Inflammatory macrophage treated with lipopolysaccharide for 4 hours (primary cell): ENCODE results near the gene DOCK4.

Source experiments
- DNase-seq: peaks from one replicate; pipeline ENCODE4 v3.0.0-alpha.2; 2020

Gene DOCK4

GRCh38 chr7:112156412-112156811 is 49.8 kb downstream of the DOCK4 start:
- no peak for DNase-seq

- DNase-seq = no peak
Measured at GRCh38 chr7:112154690-112155089, 51.5 kb downstream of the DOCK4 start.

- DNase-seq = no peak
Measured at GRCh38 chr7:112152186-112152585, 54.0 kb downstream of the DOCK4 start.

- DNase-seq = peak; percentile 48
Measured at GRCh38 chr7:112150823-112151641, 55.2 kb downstream of the DOCK4 start.

DNA sequence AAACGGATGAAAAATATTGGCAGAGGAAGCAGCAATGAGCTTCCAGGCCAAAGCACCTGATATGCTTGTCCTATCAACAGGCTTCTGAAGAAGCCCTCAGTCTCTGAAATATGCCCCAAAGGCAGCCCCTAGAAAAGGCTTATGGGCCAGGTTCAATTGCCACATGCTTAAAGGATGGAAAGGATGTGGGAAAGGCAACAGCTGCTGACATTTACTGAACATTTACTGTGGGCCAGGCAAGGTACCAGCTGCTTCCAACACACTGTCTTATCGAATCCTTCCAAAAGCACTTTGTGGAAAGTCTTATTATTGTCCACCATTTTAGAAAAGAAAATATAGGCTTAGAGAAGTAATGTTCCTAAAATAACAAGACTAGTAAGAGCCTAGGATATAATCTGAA is 56.5 kb downstream of the DOCK4 start:
- no peak for DNase-seq

GRCh38 chr7:112147793-112148361 is 58.3 kb downstream of the DOCK4 start:
- DNase-seq = no peak

- DNase-seq = no peak
Measured at GRCh38 chr7:112145206-112145605, 61.0 kb downstream of the DOCK4 start.

DNA sequence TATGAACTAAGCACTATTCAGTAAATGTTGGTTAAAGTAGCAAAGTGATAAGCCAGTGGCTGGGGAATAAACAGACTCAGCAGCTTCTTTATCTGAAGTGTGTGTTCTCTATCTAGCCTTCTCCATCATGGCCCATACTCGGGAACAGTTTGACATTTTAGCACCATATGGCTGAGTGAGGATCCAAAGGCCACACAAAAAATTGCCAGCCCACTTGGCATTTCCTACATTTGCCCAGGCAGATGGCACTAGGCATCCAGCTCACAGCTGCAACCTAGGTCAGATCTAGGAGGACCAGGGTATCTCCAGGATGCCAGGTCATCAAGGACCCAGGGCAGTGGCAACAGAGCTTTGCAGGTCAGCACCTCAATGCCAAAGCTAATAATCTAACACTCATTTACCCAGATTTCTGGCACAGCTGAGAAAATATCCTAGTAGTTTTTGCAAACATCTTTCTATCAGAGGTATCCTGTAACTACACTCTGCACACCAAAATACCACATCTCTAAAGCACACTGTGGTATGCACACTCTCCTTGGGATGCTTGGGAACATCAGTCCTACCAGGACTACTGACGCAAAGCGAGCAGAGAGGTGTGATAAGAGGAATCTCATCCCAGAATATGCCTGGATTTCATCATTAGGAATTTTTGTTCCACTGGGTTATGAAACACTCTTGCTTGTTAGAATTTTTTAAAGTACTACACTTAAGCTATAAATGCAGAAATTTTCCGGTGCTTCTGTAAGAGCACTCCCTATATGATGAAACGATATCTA is 61.7 kb downstream of the DOCK4 start:
- no peak for DNase-seq

- no peak for DNase-seq
Measured at GRCh38 chr7:112143582-112143981, 62.6 kb downstream of the DOCK4 start.

DNA sequence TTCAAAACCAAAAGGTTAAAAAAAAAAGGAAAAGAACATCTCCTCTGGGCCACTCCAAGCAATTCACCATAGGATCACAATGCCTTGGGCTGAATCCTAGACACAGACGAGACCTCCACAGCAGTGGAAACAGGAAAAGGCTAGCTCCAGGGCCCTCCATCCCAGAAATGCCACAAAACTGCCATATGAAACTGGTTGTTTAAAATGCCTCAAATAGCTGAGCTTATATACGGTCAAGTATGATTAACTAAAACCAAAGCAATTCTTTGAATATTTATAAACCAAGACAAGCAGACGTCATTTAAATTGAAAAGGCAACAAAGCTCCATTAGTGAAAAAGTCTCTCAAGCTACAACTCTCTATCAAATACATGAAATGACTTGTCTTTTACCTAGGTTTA is 63.1 kb downstream of the DOCK4 start:
- no peak for DNase-seq

DNA sequence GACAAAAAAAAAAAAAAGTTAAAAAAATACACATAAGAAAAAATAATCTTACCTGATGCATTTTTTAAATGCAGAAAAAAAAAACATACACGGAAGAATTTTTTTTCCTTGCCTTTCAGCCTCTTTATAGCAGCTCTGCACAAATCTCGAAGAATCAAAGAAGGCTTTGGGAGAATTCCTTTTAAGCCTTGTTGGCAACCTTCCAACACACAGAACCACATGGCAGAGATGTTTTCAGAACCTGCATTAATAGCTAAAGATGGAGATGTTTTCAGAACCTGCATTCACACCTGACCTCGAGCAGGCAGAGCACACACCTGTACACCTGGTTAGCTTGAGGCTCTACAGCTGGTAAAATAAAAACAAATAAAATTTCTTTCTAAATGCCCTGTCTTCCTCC is 65.6 kb downstream of the DOCK4 start:
- no peak for DNase-seq

DNA sequence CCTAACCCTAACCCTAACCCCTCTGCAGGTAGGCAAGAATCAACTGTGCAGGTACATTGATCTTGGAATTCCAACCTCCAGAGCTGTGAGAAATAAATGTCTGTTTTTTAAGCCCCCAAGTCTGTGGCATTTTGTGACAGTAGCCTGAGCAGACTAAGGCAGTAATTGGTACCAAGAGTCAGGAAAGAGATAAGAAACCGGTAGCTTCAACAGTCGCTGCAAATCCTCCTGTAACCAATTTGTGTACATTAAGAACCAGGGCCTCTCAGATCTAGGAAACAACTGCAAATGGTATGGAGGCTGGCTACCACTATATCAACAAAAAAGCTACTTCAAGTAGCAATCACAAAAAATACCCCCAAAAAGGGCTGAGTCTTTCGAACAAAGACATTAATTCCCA is 67.3 kb downstream of the DOCK4 start:
- DNase-seq = no peak

- DNase-seq = no peak
Measured at GRCh38 chr7:112138325-112138852, 67.8 kb downstream of the DOCK4 start.

DNA sequence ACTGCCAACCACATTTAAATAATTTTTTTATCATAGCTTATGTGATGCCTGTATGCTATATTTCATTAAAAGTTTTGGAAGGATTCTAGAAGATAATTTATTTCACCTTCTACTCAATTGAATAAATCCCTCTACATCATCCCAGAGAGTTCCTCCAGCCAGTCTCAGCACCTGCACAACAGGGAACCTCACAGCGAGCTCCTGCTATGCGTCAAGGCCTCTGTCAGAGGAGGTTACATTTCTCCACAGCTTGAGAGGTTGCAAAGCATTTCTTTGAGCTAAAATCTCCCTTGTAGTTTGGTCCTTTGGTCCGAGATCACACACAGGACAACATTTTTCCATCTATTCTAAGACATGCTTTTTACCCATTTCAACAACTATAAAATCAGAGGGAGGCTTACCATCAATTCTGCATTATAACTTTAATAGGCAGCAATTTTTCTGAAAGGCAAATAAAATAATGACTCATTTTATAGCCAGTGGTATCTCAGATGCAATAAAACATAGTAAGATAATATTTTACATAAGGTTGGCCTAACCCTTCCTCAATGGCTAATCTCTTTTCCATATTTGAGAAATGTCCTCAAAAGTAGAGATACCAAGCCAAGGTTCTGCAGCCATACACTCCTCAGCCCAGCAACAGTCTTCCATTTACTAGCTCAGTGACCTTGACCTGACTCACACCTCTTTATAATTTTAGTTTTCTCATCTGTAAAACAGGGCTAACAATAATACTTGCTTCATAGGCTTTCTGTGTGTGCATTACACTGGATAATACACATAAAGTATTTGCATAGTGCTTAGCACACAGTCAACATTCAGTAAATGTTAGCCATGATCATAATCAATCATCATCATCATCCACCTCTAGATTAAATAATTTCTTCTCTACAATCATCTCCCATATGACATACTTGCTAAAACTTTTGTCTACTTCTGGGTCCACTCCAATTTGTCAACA is 68.8 kb downstream of the DOCK4 start:
- no peak for DNase-seq

DNA sequence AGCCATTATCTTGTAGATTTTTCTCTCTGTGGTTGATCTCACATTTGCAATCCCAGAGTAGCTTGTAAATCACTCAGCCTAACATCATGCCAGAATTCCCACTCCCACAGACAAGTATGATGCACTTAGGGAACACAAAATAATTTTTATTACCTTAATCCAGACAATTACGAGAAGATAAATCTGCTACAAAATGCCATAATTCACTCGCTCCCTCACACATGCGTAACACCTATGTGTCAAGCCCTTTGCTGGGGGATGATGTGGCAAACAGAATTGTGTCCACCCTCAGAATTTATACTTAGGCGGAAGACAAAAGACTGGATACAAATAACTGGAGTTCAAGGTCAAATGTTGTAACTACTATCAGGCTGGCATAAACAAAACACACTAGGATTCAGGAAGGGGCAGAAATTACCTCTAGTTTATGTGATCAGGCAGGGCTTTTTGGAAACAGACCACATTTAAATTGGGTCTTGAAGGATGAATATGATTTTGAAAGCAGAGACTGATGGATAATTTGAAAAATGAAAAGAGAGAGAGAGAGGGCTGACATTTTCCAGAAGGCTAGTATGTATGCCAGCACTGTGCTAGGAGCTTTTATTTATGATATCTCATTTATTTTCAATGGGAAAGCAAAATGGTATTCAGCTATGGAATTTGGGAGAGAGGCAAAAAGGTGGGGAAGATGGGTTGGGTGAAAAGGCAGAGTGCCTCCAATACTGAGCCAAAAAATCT is 69.8 kb downstream of the DOCK4 start:
- no peak for DNase-seq

- no peak for DNase-seq
Measured at GRCh38 chr7:112135815-112136214, 70.4 kb downstream of the DOCK4 start.

DNA sequence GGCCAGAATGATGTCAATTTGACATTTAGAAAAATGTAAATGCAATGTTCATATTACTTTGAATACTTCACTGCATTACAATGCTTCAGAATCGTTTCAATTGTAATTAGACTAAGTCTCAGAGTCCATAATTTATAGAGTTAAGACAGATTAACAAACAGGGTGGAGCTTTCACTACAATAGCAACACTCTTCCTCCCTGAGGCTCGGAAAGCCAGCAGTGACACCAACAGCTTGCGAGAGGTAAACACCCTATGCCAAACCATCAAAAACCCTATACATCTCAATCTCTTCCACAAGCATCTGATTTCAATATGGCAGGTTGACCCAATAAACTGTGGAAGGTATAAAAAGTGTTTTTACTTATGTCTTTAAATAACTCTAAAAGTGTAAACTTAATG is 72.2 kb downstream of the DOCK4 start:
- DNase-seq = no peak

- no peak for DNase-seq
Measured at GRCh38 chr7:112133328-112133727, 72.9 kb downstream of the DOCK4 start.

- no peak for DNase-seq
Measured at GRCh38 chr7:112132051-112132694, 74.0 kb downstream of the DOCK4 start.

DNA sequence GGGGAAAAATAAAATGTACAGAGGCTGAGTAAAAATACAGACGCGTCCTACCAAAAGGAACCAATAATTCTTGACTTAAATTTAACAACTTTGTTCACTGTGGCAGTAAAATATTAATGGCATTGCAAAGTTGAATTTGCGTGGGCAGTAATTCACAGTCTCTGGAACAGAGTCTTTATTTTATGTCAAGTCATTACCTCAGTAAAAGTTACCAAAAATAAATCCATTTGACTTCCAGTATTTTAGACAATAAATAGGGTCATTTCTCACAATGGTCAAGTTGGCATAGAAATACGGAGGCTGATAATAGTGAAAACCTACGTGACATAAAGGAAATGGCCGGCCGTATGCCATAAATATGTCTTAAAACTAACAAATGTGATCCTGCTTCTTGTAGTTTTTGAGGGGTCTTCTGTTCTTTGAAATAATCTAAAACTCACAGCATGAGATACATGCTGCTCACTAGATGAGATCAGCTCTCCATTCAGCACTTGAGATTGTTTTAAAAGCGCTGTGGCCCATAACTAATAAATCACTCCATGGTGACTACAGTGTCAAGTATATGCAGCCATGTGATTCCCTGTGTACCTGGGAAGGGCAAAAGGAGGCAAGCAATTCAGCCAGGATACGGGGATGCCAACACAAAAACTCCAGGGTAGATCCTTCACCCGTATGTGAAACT is 75.3 kb downstream of the DOCK4 start:
- no peak for DNase-seq
